Stimulated activated CD8-positive, alpha-beta memory T cell treated with anti-CD3 and anti-CD28 coated beads, Interleukin-4, amount 100 ng/mL, for 48 hours (primary cell): ENCODE data around the gene NCOR2.
A peak's percentile ranks its signal among the peaks of the same experiment; 100 is the strongest.
"Not testable (repeated sequence)": the region's sequence is repeated elsewhere in the genome, so short reads cannot be mapped to it uniquely, and the experiment has no call there.

ENCODE experiments used
- DNase-seq: peaks from one replicate; pipeline ENCODE4 v3.0.0-alpha.2; 2020

The NCOR2 gene

DNA sequence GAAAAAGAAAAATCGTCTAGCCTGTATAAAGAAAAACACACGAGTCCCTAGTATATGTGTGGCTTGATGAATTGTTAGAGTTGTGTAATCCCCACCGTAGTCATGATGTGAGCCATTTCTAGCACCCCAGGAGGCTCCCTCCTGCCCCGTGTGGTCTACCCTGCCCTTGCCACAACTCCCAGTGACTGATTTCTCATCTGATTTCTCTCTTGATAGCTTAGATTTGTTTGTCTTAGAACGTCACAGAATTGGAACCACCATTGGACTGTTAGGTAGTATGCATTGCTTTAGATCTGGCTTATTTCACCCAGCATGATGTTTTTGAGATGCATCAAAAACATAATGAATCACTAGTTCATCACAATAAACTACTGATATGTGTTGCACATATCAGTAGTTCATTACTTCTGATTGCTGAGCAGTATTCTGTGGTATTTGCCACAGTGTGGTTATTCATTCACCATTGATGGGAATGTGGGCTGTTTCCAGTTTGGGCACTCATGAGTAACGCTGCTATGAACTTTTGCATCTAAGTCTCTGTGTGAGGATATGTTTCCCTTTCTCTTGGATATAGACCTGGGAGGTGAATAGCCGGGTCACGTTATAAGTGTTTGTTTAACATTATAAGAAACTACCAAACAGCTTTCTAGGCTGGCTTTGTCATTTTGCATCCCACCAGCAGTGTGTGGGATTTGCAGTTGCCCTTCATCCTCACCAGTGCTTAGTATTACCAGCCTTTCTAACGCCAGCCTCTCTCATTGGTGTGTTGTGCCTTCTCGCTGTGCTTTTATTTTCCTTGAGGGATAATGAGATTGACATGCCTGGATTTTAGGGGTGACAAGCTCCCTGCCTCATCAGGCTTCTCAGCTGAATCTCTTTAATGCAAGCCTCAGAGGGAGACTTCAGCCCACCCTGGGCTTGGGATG is 31.9 kb upstream of the NCOR2 start:
- peak; percentile 55 for DNase-seq

DNA sequence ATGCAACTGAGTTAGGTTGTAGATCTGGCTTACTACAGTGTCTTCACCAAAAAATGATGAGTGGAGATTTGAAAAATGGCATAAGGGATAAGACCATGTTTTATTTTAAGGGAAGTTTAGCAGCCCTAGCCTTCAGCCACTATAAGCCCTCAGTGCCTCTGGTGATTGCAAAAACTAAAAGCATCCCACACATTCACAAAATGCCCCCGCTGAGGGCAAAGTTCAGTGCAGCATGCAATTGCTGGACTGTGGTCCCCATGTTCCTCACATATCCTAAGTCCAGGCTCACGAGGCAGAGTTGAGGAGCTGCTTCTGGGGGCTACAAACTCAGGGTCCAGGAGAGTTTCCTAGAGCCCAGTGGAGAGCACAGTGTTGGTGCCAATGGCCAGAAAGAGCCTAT is 29.6 kb upstream of the NCOR2 start:
- DNase-seq = no peak

DNA sequence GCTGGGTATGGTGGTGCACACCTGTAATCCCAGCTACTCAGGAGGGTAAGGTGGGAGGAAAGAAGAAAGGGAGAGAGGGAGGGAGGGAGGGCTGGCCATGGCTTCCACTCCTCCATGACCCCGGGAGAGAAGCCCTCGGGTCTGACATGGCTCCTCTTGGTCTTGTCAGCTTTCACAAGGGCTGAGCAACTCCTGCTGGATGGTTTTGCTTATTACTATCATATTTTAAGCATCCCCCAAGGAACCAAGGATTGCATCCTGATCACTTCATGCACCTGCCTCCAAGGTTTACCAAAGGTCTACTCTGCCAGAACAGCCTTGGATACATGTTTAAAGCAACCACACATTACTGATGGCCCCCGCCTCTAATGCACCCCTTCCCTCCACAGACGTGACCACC is 28.0 kb upstream of the NCOR2 start:
- no peak for DNase-seq

DNA sequence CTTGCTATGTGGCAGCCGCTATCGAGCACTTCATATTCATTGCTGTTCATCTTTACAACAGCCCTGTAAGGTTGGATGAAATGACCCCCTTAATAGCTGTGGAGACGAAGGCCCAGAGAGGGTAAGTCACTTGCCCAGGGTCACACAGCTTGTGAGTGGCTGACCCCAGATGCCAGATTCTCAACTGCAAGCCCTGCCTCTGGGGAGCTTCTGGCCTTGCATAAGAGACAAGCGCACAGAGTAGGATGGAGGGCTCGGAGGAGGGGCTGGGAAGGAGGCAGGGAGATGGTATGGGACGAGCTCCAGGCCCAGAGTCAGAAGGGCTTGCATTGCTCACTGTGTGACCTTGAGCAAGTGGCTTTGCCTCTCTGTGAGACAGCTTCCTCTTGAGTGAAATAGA is 27.4 kb upstream of the NCOR2 start:
- no peak for DNase-seq

DNA sequence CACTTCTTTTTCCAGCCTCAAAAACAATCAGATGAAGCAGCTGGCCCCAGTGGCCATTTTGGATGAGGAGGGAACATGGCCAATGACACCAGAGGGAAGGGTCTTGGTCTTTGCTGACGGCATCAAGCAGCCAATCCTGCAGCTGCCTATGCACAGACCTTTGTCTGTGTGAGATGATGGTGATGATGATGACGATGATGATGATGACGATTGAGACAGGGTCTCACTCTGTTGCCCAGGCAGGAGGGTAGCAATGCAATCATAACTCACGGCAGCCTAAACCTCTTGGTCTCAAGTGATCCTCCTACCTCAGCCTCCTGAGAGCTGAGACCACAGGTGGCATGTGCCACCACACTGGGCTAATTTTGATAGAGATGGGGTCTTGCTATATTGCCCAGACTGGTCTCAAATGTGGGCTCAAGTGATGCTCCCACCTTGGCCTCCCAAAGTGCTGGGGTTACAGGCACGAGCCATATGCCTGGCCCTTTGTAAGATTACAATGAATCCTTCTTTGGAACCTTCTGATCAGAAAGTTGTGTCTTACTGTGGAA is 26.5 kb upstream of the NCOR2 start:
- no peak for DNase-seq

DNA sequence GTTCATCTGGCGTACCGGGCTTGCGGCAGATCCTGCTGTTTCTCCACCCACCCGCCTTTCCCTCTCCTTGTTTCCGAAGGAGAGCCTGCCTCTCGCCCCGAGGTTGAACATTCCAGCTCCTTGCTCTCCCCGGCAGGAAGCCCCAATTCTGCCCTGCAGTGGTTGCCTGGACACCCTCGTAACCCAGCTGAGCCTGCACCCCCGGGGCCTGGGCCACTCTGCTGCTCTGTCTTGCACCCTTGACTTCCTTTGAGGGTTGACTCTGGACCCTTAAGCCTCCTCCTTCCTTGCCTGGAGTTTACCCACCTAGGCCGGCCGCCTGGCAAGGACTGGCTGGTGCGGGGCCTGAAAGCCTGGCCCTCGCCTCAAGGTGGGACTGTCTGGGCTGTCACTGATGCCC is 25.8 kb upstream of the NCOR2 start:
- no peak for DNase-seq

DNA sequence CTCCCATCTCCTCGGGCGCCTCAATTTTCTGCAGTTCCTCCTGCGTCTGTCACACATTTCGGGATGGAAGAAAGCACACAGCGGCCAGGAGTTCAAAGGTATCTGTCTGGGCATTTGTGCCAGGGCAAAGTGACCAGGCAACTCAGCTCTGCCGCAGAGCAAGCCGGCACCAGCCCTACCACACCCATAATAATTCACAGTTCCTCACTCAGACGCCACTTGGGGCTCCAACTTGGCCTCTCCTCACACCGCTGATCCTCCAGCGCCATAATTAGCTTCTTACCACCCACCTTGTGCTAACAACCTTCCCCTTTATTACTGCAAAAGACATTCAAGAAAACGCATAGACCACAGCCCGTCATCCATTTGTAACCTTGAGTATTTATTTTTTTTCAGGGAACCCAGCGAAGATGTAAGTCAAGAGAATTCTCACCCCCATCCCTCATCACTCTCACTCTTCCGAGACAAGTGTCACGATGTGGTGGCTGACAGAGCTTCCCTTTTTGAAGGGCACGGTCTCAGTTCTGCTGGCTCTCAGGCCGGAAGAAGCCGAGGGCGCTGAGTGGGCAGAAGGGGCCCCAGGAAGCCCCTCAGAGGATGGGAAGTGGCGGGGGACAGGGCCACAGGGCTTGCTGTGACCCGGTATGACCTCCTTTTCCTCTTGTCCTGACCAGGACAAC is 25.2 kb upstream of the NCOR2 start:
- DNase-seq = no peak

DNA sequence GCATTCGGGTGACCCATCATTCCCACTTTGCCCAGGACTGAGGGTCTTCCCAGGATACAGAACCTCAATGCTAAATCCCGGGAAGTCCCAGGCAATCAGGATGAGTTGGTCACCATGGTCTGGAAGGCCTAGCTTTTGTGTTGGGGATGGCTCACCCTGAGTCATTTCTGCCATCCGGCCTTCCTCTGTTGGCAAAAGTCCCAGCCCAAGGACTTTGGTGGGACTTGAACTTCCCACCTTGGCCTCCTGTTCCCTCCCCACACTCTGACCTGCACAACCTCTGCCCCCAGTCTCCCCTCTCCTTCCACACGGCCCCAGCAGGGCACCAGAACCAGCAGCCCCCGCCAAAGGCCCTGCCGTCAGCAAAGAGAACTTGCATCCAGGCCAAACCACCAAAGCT is 24.6 kb upstream of the NCOR2 start:
- DNase-seq = no peak

DNA sequence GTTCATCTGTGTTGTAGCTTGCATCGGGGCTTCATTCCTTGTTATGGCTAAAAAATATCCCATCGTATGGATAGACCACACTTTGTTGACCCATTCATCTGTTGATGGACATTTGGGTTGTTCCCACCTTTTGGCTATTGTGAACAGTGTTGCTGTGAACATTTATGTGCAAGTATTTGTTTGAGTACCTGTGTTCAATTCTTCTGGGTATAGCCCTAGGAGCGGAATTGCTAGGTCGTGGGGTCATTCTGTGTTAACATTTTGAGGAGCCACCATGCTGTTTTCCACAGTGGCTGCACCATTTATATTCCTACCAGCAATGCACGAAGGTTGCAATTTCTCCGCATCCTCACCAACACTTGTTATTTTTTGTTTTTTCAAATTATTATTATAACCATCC is 23.0 kb upstream of the NCOR2 start:
- no peak for DNase-seq

DNA sequence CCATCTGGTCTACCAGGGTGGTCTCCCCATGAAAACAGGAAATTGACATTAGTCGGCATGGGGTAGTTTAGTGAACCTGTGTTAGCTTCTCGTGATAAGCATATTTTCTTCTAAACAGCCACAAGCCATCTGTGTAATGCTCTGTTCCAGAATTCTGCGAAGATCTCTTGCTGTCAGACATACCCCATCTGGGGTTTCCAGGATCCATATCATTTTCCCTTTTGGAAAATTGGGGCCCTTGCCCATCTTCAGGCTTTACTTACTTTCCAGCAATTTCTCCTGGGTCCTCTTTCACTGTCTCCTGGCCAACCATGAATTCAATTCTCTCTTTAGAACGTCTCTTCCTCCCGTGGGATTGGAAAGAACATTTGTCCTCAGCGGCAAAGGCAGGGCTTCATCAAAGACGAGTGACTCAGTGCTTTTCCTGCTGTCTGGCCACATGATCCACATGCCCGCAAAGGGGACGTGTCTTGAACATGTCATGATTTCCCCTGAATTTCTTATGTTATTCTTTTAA is 21.4 kb upstream of the NCOR2 start:
- DNase-seq = peak; percentile 45

DNA sequence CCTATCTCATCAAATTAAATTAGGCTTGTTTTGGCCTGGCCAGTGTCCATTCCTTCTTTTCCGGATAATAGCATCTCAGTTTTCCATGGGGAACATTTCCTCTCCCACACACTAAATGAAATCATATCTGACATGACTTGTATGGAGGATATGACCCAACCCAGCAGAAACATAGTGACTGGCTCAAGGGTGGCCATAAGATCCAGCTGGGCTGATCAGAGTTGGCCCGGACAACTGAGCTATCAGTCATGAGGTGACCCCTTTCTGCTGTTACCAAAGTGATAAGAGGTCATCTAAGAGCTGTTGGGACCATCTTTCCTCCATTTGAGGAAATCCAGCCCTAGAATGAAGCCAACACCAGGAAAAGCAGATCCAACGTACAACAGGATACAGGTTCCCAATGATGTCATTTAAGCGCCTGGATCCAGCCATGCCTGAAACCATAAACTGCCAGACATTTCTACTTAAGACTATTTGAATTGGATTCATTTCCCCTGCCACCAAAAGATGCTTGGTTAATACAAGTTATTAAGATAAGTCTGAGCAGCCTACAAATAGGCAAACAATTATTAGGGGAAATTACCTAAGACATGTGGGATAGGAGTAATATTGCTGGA is 20.7 kb upstream of the NCOR2 start:
- DNase-seq = no peak

DNA sequence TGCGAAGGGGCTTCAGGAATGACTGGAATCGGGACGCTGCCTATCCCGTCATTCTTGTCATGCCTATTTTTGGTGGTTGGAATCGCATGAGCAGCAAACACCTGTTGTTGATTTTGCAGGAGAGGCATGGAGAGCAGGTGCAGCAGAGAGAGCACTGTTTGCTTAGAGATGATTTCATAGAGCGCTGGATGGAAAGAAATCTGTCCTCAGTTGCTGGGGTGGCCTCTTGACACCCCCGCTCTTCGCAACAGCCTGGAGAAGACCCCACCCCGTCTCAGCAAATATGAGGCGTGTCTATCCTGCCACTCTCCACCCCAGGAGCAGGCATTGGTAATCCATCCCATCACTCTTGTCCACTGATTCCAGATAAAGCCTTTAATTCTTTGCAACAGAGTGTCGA is 19.3 kb upstream of the NCOR2 start:
- no peak for DNase-seq

DNA sequence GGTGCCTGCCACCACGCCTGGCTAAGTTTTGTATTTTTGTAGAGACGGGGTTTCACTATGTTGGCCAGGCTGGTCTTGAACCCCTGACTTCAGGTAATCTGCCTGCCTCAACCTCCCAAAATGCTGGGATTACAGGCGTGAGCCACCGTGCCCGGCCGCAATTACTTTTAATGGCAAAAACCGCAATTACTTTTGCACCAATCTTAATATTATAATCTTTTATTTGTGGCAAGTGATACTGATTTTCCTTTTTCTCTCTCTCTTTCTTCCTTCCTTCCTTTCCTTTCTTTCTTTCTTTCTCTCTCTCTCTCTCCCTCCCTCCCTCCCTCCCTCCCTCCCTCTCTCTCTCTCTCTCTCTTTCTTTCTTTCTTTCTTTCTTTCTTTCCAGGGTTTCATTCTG is 17.1 kb upstream of the NCOR2 start:
- DNase-seq = not testable (repeated sequence)

DNA sequence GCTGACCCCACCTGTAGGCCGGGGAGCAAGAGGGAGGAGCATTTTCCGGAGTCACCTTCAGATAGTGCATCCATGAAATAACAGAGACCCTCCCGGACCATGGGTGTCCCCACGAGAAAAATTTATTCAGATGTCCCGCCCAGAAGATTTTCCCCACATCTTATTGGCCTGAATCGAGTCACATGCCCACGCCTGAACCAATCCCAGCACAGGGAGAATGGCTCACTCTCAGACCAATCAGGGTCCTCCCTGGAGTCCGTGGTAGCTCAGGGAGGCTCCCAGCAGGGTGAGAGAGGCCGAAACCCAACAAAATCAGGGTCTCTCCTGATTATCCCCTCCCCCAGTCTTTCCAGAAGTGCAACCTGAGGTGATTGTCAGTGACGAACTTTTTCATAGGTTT is 16.4 kb upstream of the NCOR2 start:
- DNase-seq = no peak

DNA sequence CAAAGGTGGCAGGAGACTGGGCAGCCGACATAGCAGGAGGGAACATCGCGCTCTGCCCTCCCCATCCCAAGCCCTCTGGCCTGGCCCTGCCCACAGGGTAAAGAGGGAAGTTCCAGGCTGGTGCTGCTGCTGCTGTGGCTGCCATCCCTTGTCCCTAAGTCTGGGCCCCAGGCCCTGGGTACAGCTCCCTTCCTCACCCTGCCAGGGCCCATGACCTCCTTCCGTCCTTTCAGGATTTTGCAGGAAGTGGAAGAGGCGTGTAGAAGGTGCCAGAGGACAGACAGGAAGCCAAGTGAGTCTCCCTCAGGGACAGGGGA is 14.7 kb upstream of the NCOR2 start:
- DNase-seq = no peak

DNA sequence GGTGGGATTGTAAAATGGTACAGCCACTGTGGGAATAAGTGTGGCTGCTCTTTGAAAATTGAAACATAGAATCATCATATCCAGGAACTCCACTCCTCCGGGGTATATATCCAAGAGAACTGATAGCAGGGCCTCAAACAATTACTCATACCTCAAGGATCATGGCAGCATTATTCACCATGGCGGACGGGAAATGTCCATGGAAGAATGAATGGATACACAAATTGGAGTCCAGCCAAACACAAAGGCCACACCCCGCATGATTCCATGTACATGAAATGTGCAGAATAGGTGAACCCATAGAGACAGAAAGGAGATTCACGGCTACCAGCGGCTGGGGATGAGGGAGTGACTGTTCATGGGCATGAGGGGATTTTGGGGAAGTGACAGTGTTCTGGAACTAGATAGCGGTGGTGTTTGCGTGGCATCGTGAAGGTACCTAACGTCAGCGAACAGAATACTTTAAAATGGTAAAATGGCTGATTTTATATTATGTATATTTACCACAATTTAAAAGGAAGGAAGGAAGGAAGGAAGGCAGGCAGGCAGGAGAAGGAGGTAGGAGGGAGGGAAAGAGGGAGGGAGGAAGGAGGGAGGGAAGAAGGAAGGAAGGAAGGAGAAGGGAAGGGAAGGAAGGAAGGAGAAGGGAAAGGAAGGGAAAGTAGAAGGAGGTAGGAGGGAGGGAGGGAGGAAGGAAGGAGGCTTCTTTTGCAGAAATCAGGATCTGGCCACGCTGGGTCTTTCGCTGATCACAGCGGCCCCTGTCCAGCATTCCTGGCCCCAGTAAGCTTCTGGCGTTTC is 14.1 kb upstream of the NCOR2 start:
- DNase-seq = no peak

DNA sequence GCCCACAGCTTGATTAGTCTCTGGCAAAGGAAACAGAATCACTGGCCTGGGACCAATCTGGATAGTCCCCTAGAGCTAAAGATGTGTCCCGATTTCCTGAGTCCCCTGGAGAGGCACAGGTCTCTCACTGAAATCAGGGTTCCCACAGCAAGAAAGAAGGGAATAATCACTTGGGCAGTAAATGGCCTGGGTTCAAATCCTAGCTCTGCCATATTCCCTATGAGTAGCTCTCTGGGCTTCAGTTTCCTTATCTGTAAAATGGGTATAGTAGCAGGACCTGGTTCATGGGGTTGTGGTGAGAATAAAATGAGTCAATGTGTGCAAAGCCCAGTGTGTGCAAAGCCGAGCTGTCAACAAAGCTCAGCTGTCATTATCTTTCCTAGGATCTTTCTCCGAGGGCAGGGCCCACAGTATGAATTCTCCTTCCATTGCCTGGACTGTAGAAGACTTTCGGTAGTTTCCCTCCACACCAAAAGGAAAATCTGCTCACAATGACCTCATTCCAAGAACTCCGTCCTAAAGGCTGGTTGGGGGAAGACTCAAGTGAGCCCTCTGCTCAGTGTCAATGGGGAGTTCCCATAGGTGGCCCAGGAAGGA is 12.6 kb upstream of the NCOR2 start:
- no peak for DNase-seq

DNA sequence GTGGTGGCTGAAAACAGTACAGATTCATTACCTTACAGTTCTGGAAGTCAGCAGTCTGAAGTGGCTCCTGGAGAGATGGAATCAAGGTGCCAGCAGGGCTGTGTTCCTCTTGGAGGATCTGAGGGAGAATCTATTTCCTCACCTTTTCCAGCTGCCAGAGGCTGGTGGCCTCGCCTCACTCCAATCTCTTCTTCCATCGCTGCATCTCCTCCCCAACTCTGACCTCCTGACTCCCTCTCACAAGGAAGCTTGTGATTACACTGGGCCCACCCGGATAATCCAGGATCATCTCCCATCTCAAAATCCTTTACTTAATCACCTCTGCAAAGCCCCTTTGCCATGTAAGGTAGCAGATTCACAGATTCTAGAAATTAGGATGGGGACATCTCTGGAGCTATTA is 11.4 kb upstream of the NCOR2 start:
- DNase-seq = no peak

DNA sequence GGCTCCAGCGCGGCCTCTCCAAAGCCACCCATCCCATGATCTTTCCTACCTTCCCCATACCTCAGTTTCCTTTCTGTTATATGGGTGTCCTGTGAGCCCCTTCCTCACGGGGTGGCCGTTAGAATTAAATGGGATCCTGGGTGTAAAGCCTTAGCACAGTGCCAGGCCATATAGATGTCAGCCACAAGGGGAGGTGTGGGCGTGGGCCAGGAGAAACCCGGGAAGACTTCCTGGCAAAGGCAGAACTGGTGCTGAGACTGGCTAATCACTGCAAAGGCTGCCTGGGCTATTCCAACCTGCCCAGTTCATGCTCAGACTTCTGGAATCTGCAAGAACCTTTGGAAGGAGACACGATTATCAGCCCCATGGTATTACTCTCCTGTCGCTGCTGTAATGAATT is 11.0 kb upstream of the NCOR2 start:
- no peak for DNase-seq

DNA sequence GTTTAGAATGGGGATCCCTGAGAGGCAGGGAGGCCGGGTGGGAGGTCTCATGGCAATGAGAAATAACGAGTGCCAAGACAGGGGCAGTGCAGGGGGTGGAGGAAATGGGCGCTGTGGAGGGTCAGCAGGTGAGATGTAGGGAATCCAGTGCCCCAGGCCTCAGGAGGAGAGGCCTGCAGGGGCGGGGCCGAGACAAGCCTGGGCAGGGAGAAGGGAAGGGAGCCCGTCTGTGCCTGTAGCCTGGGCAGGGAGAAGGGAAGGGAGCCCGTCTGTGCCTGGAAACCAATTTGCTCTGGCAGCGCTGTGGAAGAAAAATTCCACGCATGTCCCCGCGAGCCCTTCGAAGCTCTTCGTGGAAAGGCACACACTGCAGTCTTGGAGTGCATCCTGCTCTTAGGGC is 10.6 kb upstream of the NCOR2 start:
- DNase-seq = no peak

DNA sequence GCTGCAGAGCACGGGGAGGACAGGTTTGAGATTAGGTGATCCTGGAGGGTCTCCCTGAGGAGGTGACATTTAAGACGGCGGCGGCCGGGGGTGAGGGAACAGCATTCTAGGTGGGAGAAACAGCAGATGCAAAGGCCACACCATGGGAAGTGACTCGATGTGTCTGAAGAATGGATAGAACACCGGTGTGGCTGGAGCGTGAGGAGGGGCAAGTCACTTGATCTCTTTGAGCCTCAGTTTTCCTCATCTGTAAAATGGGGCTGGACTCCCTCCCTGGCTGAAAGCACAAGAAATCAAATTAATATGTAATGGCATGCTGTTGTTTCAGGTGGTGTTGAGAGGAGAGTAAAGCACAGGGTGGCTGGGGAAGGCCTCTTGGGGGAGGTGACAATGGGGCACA is 10.0 kb upstream of the NCOR2 start:
- no peak for DNase-seq

DNA sequence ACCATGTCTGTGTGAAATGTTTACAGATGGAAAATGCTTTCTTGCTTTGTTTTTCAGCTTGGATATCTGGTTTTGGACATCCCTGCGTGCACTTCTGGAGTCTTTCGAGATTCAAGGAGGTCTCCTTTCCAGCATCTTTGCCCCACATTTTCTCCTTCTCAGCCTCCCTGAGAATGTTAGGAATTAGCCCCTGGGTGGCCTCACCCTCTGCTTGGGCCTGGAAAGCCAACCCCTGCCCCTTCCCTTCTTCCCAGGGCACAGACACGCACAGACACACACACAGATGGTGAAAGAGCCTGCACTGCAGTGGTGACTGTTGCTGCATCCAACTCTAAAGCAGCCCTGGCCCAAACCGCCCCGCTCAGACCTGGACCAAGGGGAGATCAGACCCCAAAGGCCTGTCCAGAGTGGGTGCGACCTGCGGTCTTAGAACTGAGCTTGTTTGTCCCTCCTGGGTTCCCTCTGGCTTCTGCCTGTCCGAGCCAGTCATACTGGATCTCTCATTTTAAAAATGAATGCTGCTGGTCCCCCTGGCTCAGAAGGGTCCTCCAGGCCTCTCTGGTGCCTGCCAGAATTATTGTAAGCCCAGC is 8.7 kb upstream of the NCOR2 start:
- DNase-seq = no peak
